ENCODE data around the gene DKC1. TPM values are rescaled to one million over a fixed set of nuclear protein-coding genes. Genes with fewer than 3 reads are reported as not detected.

DKC1 gene
- polyA plus RNA-seq, 1 experiment = 31.5 TPM

GRCh38 chrX:154749856-154750255 is 12.8 kb upstream of the DKC1 start:
- POLR2A ChIA-PET = no interaction called here
- Histone ChIP-seq H3K27me3 (ENCODE audit: control insufficient read depth, insufficient read depth, low read length) (peaks cover 10% of the 10 kb centered on the region), H3K36me3 (ENCODE audit: control insufficient read depth, insufficient read depth, low read length) (no peaks in the 10 kb centered on the region), H3K4me3 (ENCODE audit: low read depth, low read length) (no peak overlapping the region)
- CTCF ChIA-PET = interaction anchor here (0.9 to 2.4 kb wide), 4 partner anchors 22 to 154 kb away, joined by 3 to 9 read pairs (median 4); no protein-coding TSS in a partner anchor
- TF ChIP-seq CTCF (IDR thresholded peaks at IDR 0.05; ENCODE audit: insufficient read depth, low read depth, low read length) = no peak
- DNase-seq (ENCODE audit: low read depth) = no peak

GRCh38 chrX:154750301-154751202 is 12.1 kb upstream of the DKC1 start, which contains the start of gene GAB3:
GAB3 (minus strand) TSS chrX:154751077; CDS start chrX:154751025, 52 bp downstream.
- no peak for DNase-seq (ENCODE audit: low read depth)
- peak within 1 kb of the TSS; percentile 36 for H3K4me3 ChIP-seq (ENCODE audit: low read depth, low read length)
- no peaks in the 10 kb centered on the region for H3K36me3 ChIP-seq (ENCODE audit: control insufficient read depth, insufficient read depth, low read length)
- POLR2A ChIA-PET = no interaction called here
- no peak for TF ChIP-seq CTCF (IDR thresholded peaks at IDR 0.05; ENCODE audit: insufficient read depth, low read depth, low read length)
- H3K27me3 ChIP-seq (ENCODE audit: control insufficient read depth, insufficient read depth, low read length) = peaks cover 10% of the 10 kb centered on the region
- CTCF ChIA-PET = interaction anchor here (0.6 to 0.9 kb wide), 3 partner anchors 23 to 85 kb away, joined by 3 to 4 read pairs (median 3); no protein-coding TSS in a partner anchor

- TF ChIP-seq CTCF (IDR thresholded peaks at IDR 0.05; ENCODE audit: insufficient read depth, low read depth, low read length) = no peak
- no peaks in the 10 kb centered on the region for H3K36me3 ChIP-seq (ENCODE audit: control insufficient read depth, insufficient read depth, low read length)
- ChIA-PET CTCF (interaction anchor here (0.9 kb wide), 1 partner anchor 32 kb away, joined by 3 read pairs; no protein-coding TSS in a partner anchor), POLR2A (no interaction called here)
- peaks cover 10% of the 10 kb centered on the region for H3K27me3 ChIP-seq (ENCODE audit: control insufficient read depth, insufficient read depth, low read length)
- peak overlapping the region; percentile 36 for H3K4me3 ChIP-seq (ENCODE audit: low read depth, low read length)
- no peak for DNase-seq (ENCODE audit: low read depth)
These were observed 11.4 kb upstream of the DKC1 start for GRCh38 chrX:154751203-154751668.

- no peak for TF ChIP-seq CTCF (IDR thresholded peaks at IDR 0.05; ENCODE audit: insufficient read depth, low read depth, low read length)
- POLR2A ChIA-PET = no interaction called here
- no peaks in the 10 kb centered on the region for H3K36me3 ChIP-seq (ENCODE audit: control insufficient read depth, insufficient read depth, low read length)
- CTCF ChIA-PET = interaction anchor here (0.9 kb wide), 1 partner anchor 32 kb away, joined by 3 read pairs; no protein-coding TSS in a partner anchor
- H3K4me3 ChIP-seq (ENCODE audit: low read depth, low read length) = no peak overlapping the region
- DNase-seq (ENCODE audit: low read depth) = no peak
- peaks cover 10% of the 10 kb centered on the region for H3K27me3 ChIP-seq (ENCODE audit: control insufficient read depth, insufficient read depth, low read length)
These were observed 10.9 kb upstream of the DKC1 start for GRCh38 chrX:154751669-154752271.

GRCh38 chrX:154758696-154759095 is 4.0 kb upstream of the DKC1 start:
- CTCF ChIA-PET = interaction anchor here (1.5 kb wide), 1 partner anchor 10 kb away, joined by 6 read pairs; no protein-coding TSS in a partner anchor
- no peaks in the 10 kb centered on the region for H3K36me3 ChIP-seq (ENCODE audit: control insufficient read depth, insufficient read depth, low read length)

More at GRCh38 chrX:154758696-154759095, 4.0 kb upstream of the DKC1 start:
- POLR2A ChIA-PET = no interaction called here
- Histone ChIP-seq H3K4me3 (ENCODE audit: low read depth, low read length) (no peak overlapping the region), H3K27me3 (ENCODE audit: control insufficient read depth, insufficient read depth, low read length) (no peaks in the 10 kb centered on the region)
- DNase-seq (ENCODE audit: low read depth) = no peak
- no peak for TF ChIP-seq CTCF (IDR thresholded peaks at IDR 0.05; ENCODE audit: insufficient read depth, low read depth, low read length)
